ENCODE measurements around the gene DUSP9.
A peak's percentile ranks its signal among the peaks of the same experiment; 100 is the strongest.

DUSP9 gene

GRCh38 chrX:153646620-153647373 is at the start of gene DUSP9:
DUSP9 (plus strand) TSS chrX:153647203; CDS start chrX:153647954, 751 bp downstream.
- no peak for TF ChIP-seq CTCF (conservative IDR thresholded peaks at IDR 0.05)
- no peak within 1 kb of the TSS; the same call in 1 of the 2 replicates for H3K27ac ChIP-seq

- H3K27ac ChIP-seq: peak within 1 kb of the TSS; percentile 71
- TF ChIP-seq CTCF (conservative IDR thresholded peaks at IDR 0.05): no peak
These were observed 48.3 kb upstream of the DUSP9 start, which contains the start of gene CCNQ for GRCh38 chrX:153598541-153599191. CCNQ (minus strand) TSS chrX:153599139; CDS start chrX:153599073, 66 bp downstream.

- no peak for TF ChIP-seq CTCF (conservative IDR thresholded peaks at IDR 0.05)
- H3K27ac ChIP-seq: peak overlapping the region; percentile 71
These were observed 47.6 kb upstream of the DUSP9 start for GRCh38 chrX:153599192-153600031.

GRCh38 chrX:153600032-153600373 is 47.0 kb upstream of the DUSP9 start:
- H3K27ac ChIP-seq: peak overlapping the region; percentile 71
- TF ChIP-seq CTCF (conservative IDR thresholded peaks at IDR 0.05): no peak

- no peak overlapping the region for H3K27ac ChIP-seq
- TF ChIP-seq CTCF (conservative IDR thresholded peaks at IDR 0.05): no peak
These were observed 46.1 kb upstream of the DUSP9 start for GRCh38 chrX:153600921-153601320.

GRCh38 chrX:153601511-153602110 is 45.4 kb upstream of the DUSP9 start:
- no peak for TF ChIP-seq CTCF (conservative IDR thresholded peaks at IDR 0.05)
- no peak overlapping the region for H3K27ac ChIP-seq

Measured in VCaP (cell line).